ENCODE results near the gene RNF223. TPM values are rescaled to one million over a fixed set of nuclear protein-coding genes. Genes with fewer than 3 reads are reported as not detected.

Gene RNF223
- total and polyA plus RNA-seq, 7 experiments from 2014 or later = 0.32 TPM; not detected in 6

DNA sequence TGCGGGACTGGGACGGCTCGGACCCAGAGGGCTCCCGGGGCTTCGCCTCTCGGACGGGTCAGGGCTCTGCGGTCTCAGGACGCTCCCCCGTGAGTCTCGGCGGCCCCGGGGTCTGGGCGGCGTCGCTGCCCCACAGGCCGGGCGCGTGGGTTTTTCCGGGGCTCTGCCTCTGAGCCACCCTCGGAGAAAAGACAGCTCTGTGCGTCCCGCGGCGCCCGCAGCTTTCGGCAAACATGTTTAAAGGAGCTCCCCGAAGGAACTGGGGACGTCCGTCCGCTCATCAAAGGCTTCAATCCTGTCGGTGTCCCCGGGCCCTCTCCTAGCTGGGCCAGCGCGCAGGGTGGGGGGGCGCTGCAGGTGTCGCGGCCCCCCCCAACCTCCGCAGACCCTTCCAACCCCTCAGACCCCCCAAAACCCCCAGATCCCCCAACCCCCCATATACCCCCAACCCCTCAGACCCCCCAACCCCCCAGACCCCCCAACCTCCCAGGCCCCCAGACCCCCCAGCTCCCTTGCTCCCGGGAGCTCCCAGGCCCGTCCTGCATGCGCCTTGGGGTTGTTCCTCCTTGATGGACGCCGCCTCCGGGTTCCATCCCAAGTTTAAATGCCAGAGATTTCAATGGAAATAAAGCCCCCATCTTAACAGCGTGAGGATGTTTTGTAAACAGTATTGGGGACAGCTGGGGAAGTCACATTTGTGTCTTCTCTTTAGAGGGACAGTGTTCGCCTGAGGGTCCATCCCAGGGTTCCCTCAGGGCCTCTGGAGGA is 42.8 kb upstream of the RNF223 start:
- Histone ChIP-seq H3K4me3 (ENCODE audit: low read length) (peak overlapping the region; percentile 47), H3K9me3 (ENCODE audit: control insufficient read depth in 2 of 3, low read length in 3 of 3) (peaks cover 0 to 10% (median 0%) of the 10 kb centered on the region in 3 experiments), H3K4me1 (ENCODE audit: control insufficient read depth in 2 of 2, insufficient read depth in 2 of 2, low read length in 2 of 2) (peaks cover 2 to 4% of the 10 kb centered on the region in 2 donors), H3K27me3 (ENCODE audit: control insufficient read depth in 2 of 2, insufficient read depth in 2 of 2, low read length in 2 of 2) (no peaks in the 10 kb centered on the region), H3K27ac (ENCODE audit: low read depth, low read length) (peak overlapping the region; percentile 71), H3K36me3 (ENCODE audit: control insufficient read depth in 2 of 3, insufficient read depth in 3 of 3, low read length in 3 of 3) (peaks cover 0 to 12% (median 0%) of the 10 kb centered on the region in 3 experiments)
- peak overlapping the region in 1 of 9 donors; percentile 25 for H3K27ac Mint-ChIP-seq
- DNase-seq (peak in 5 of 9 donors; percentile 26 to 58 (median 32)), ATAC-seq (no peak)
- H3K4me1 Mint-ChIP-seq = peaks cover 0 to 20% (median 13%) of the 10 kb centered on the region in 7 donors
- peaks cover 11 to 22% (median 15%) of the 10 kb centered on the region in 5 donors for H3K36me3 Mint-ChIP-seq
- peaks cover 0 to 13% (median 5%) of the 10 kb centered on the region in 11 donors for H3K9me3 Mint-ChIP-seq
- peak overlapping the region in 9 of 10 donors; percentile 48 to 88 (median 57) for H3K4me3 Mint-ChIP-seq
- POLR2A ChIA-PET = interaction anchor here (0.9 to 1.1 kb wide), 3 partner anchors 28 to 663 kb away, joined by 3 read pairs; no protein-coding TSS in a partner anchor
- H3K27me3 Mint-ChIP-seq = peaks cover 0 to 13% (median 0%) of the 10 kb centered on the region in 5 donors
- intact Hi-C loops (cut with micrococcal nuclease) = loop anchor here (1.0 to 10.0 kb wide), 19 partner anchors 27 to 802 kb away; partner anchors contain the start of genes AURKAIP1 (in 2 of the 2), B3GALT6 (in 2 of the 2), ISG15 (in 2 of the 2) and PUSL1 (in 2 of the 2)
- CTCF ChIA-PET = interaction anchor here (1.0 kb wide), 1 partner anchor 256 kb away, joined by 3 read pairs; no protein-coding TSS in a partner anchor

DNA sequence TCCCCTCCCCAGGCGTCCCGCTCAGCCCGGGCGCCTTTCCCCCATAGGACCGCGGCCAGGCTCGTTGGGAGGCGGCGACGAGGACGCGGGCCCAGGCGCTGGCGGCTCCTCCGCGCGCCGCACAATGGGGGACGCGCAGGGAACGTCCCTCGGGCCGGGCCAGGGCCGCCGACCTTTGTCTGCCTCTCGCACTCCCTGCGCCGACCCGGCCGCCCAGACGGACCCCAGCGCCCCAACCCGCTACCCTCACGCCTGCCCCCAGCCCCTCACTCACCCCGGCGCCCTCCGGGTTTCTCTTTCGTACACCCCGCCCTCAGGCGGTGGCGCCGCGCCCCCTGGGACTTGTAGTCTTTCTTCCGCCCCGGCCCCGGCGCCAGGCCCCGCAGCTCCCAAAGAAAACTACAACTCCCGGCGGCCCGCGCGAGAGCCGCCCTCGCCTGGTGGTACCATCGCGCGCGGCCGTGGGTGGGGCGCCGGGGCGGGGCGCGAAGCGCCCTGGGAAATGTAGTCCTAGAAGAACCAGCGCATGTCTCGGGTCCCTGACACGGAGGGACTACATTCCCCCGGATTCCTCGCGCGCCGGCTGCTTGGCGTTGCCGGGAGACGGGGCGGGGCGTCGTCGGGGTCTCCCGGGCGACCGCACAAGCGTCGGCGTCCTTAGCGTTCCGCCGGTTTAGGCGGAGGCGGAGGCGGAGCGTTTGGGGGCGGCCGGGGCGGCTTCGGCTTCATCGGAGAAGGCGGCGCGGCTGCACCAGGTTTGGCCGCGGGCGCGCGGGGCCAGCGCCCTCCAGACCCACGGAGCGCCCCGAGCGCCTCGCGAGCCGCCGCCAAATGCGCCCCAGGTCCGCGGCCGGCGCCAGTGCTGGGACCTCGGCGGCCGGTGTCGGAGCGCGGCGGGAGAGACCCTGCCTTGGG is 41.9 kb upstream of the RNF223 start, which contains the start of gene C1orf159:
C1orf159 (minus strand) TSS at position 304 of the 915 bp plus-strand sequence. CDS start 24,546 bp downstream, outside the sequence.
- DNase-seq (peak; percentile 96 to 99 (median 98)), ATAC-seq (peak; percentile 97)
- Mint-ChIP-seq H3K4me3 (peak within 1 kb of the TSS; percentile 74 to 90 (median 86)), H3K4me1 (peaks cover 0 to 20% (median 13%) of the 10 kb centered on the region in 7 donors), H3K27me3 (peaks cover 0 to 13% (median 0%) of the 10 kb centered on the region in 5 donors), H3K9me3 (peaks cover 0 to 13% (median 5%) of the 10 kb centered on the region in 11 donors), H3K27ac (peak within 1 kb of the TSS in 7 of 9 donors; percentile 66 to 90 (median 77)), H3K36me3 (peaks cover 11 to 27% (median 17%) of the 10 kb centered on the region in 5 donors)
- H3K4me3 ChIP-seq (ENCODE audit: low read length) = peak within 1 kb of the TSS; percentile 59
- H3K27me3 ChIP-seq (ENCODE audit: control insufficient read depth in 2 of 2, insufficient read depth in 2 of 2, low read length in 2 of 2) = no peaks in the 10 kb centered on the region
- H3K9me3 ChIP-seq (ENCODE audit: control insufficient read depth in 2 of 3, low read length in 3 of 3) = peaks cover 0 to 10% (median 0%) of the 10 kb centered on the region in 3 experiments
- H3K4me1 ChIP-seq (ENCODE audit: control insufficient read depth in 2 of 2, insufficient read depth in 2 of 2, low read length in 2 of 2) = peaks cover 0 to 4% of the 10 kb centered on the region in 2 donors
- peaks cover 0 to 13% (median 0%) of the 10 kb centered on the region in 3 experiments for H3K36me3 ChIP-seq (ENCODE audit: control insufficient read depth in 2 of 3, insufficient read depth in 3 of 3, low read length in 3 of 3)
- ChIA-PET CTCF (interaction anchor here (1.0 kb wide), 1 partner anchor 257 kb away, joined by 3 read pairs; no protein-coding TSS in a partner anchor), POLR2A (interaction anchor here (1.0 kb wide), 2 partner anchors 29 to 259 kb away, joined by 3 read pairs; partner anchors contain the start of gene AURKAIP1)
- intact Hi-C loops (cut with micrococcal nuclease) = loop anchor here (1.0 to 10.0 kb wide), 19 partner anchors 28 to 803 kb away; partner anchors contain the start of genes AURKAIP1 (in 2 of the 2), B3GALT6 (in 2 of the 2), ISG15 (in 2 of the 2) and PUSL1 (in 2 of the 2)
- peak within 1 kb of the TSS; percentile 76 for H3K27ac ChIP-seq (ENCODE audit: low read depth, low read length)

DNA sequence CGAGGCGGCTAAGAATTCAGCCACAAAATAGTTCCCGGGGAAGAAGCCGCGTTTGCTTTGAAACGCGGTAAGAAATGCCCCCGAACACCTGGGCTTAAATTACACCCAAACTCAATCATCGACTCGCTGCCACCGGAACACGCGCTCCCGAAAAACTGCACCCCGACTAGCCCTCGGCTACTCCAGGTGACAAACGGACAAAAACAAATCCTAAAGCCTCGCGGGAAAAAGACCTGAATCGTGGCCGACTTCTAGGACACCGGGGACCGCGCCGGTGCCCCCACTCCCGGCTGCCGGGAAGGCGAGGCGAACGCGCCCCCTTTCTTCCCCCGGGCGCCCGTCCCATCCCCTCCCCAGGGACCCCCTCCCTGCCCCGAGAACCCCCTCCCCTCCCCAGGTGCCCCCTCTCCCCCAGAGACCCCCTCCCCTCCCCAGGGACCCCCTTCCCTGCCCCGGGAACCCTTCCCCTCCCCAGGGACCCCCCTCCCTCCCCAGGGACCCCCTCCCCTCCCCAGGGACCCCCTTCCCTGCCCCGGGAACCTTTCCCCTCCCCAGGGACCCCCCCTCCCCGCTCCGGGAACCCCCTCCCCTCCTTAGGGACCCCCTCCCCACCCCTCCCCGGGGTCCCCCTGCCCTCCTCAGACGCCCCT is 41.2 kb upstream of the RNF223 start:
- Histone ChIP-seq H3K27me3 (ENCODE audit: control insufficient read depth in 2 of 2, insufficient read depth in 2 of 2, low read length in 2 of 2) (no peaks in the 10 kb centered on the region), H3K9me3 (ENCODE audit: control insufficient read depth in 2 of 3, low read length in 3 of 3) (peaks cover 0 to 10% (median 0%) of the 10 kb centered on the region in 3 experiments), H3K4me1 (ENCODE audit: control insufficient read depth in 2 of 2, insufficient read depth in 2 of 2, low read length in 2 of 2) (peaks cover 0 to 4% of the 10 kb centered on the region in 2 donors), H3K27ac (ENCODE audit: low read depth, low read length) (peak overlapping the region; percentile 76), H3K4me3 (ENCODE audit: low read length) (no peak overlapping the region), H3K36me3 (ENCODE audit: control insufficient read depth in 2 of 3, insufficient read depth in 3 of 3, low read length in 3 of 3) (peaks cover 0 to 13% (median 0%) of the 10 kb centered on the region in 3 experiments)
- intact Hi-C loops (cut with micrococcal nuclease) = loop anchor here in 1 of 2 donors (10.0 kb wide), 1 partner anchor 500 kb away; the partner anchor contains the start of gene MIB2
- H3K36me3 Mint-ChIP-seq = peaks cover 11 to 27% (median 17%) of the 10 kb centered on the region in 5 donors
- peak overlapping the region; percentile 73 to 88 (median 81) for H3K4me3 Mint-ChIP-seq
- ATAC-seq = no peak
- H3K4me1 Mint-ChIP-seq = peaks cover 0 to 20% (median 13%) of the 10 kb centered on the region in 7 donors
- DNase-seq = peak in 1 of 9 donors; percentile 22
- ChIA-PET CTCF (no interaction called here), POLR2A (interaction anchor here (1.0 kb wide), 1 partner anchor 260 kb away, joined by 3 read pairs; the partner anchor contains the start of gene AURKAIP1)
- peak overlapping the region in 7 of 9 donors; percentile 43 to 81 (median 68) for H3K27ac Mint-ChIP-seq
- peaks cover 0 to 13% (median 5%) of the 10 kb centered on the region in 11 donors for H3K9me3 Mint-ChIP-seq
- H3K27me3 Mint-ChIP-seq = peaks cover 0 to 13% (median 0%) of the 10 kb centered on the region in 5 donors

DNA sequence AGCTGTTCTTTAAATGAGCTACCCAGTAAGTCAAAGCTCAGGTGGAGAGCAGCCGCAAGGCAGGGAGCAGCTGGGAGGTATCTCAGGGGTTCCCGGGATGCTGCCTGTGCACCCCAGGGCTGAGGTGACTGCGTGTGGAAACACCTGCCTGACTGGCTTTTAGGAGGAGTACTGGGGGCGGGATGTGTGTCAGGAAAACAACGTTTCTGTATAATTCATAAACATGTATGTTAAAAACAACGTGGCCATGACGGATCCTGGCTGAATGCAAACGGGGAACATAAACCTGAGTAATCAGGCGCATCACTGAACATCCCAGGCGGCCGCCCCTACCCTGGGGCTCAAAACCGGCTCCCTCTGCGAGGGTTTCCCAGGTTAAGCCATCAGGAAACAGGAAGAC is 40.3 kb upstream of the RNF223 start:
- H3K36me3 ChIP-seq (ENCODE audit: control insufficient read depth in 2 of 3, insufficient read depth in 3 of 3, low read length in 3 of 3) = peaks cover 0 to 13% (median 0%) of the 10 kb centered on the region in 3 experiments
- CTCF ChIA-PET = no interaction called here
- H3K27me3 Mint-ChIP-seq = peaks cover 0 to 11% (median 0%) of the 10 kb centered on the region in 5 donors
- no peaks in the 10 kb centered on the region for H3K27me3 ChIP-seq (ENCODE audit: control insufficient read depth in 2 of 2, insufficient read depth in 2 of 2, low read length in 2 of 2)
- POLR2A ChIA-PET = no interaction called here
- peaks cover 0 to 4% of the 10 kb centered on the region in 2 donors for H3K4me1 ChIP-seq (ENCODE audit: control insufficient read depth in 2 of 2, insufficient read depth in 2 of 2, low read length in 2 of 2)
- no peak overlapping the region for H3K27ac ChIP-seq (ENCODE audit: low read depth, low read length)
- H3K27ac Mint-ChIP-seq = peak overlapping the region in 3 of 9 donors; percentile 38 to 76 (median 66)
- DNase-seq = no peak
- H3K9me3 Mint-ChIP-seq = peaks cover 0 to 13% (median 5%) of the 10 kb centered on the region in 11 donors
- H3K36me3 Mint-ChIP-seq = peaks cover 11 to 31% (median 17%) of the 10 kb centered on the region in 5 donors
- peaks cover 0 to 10% (median 0%) of the 10 kb centered on the region in 3 experiments for H3K9me3 ChIP-seq (ENCODE audit: control insufficient read depth in 2 of 3, low read length in 3 of 3)
- no peak overlapping the region for H3K4me3 ChIP-seq (ENCODE audit: low read length)
- ATAC-seq = no peak
- H3K4me1 Mint-ChIP-seq = peaks cover 0 to 20% (median 13%) of the 10 kb centered on the region in 7 donors
- intact Hi-C loops (cut with micrococcal nuclease) = loop anchor here in 1 of 2 donors (10.0 kb wide), 1 partner anchor 500 kb away; the partner anchor contains the start of gene MIB2
- H3K4me3 Mint-ChIP-seq = peak overlapping the region; percentile 73 to 86 (median 79)

DNA sequence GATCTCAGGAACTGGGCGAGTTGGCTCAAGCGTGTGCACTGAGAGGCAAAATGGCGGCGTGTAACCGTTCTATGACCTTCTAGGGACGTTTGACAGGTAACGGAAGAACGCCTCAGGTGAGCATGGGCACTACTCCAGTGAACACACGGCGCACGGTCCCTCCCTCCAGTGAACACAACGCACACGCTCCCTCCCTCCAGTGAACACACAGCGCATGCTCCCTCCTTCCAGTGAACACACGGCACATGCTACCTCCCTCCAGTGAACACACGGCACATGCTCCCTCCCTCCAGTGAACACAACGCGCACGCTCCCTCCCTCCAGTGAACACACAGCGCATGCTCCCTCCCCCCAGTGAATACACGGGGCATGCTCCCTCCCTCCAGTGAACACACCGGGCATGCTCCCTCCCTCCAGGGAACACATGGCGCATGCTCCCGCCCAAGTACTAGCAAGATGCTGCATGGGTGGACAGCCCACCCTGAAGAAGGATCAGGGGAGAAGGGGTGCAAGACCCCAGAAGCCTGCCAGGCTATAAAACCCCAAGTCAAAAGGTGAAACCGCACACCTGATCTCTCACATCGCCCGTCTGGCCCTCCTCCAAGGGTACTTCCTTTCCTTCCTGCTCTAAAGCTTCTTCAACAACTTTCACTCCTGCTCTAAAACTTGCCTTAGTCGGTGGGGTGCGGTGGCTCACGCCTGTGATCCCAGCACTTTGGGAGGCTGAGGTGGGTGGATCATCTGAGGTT is 38.3 kb upstream of the RNF223 start:
- DNase-seq = no peak
- peaks cover 11 to 36% (median 19%) of the 10 kb centered on the region in 5 donors for H3K36me3 Mint-ChIP-seq
- H3K9me3 Mint-ChIP-seq = peaks cover 0 to 17% (median 5%) of the 10 kb centered on the region in 11 donors
- no peak overlapping the region for H3K27ac ChIP-seq (ENCODE audit: low read depth, low read length)
- peaks cover 0 to 13% (median 0%) of the 10 kb centered on the region in 3 experiments for H3K36me3 ChIP-seq (ENCODE audit: control insufficient read depth in 2 of 3, insufficient read depth in 3 of 3, low read length in 3 of 3)
- peaks cover 0 to 4% of the 10 kb centered on the region in 2 donors for H3K4me1 ChIP-seq (ENCODE audit: control insufficient read depth in 2 of 2, insufficient read depth in 2 of 2, low read length in 2 of 2)
- H3K27me3 ChIP-seq (ENCODE audit: control insufficient read depth in 2 of 2, insufficient read depth in 2 of 2, low read length in 2 of 2) = no peaks in the 10 kb centered on the region
- H3K27ac Mint-ChIP-seq = no peak overlapping the region
- intact Hi-C loops (cut with micrococcal nuclease) = loop anchor here in 1 of 2 donors (10.0 kb wide), 1 partner anchor 502 kb away; the partner anchor contains the start of gene MIB2
- POLR2A ChIA-PET = no interaction called here
- no peak for ATAC-seq
- no peaks in the 10 kb centered on the region for H3K27me3 Mint-ChIP-seq
- peaks cover 0 to 10% (median 0%) of the 10 kb centered on the region in 3 experiments for H3K9me3 ChIP-seq (ENCODE audit: control insufficient read depth in 2 of 3, low read length in 3 of 3)
- H3K4me3 ChIP-seq (ENCODE audit: low read length) = no peak overlapping the region
- CTCF ChIA-PET = interaction anchor here (0.7 kb wide), 1 partner anchor 145 kb away, joined by 3 read pairs; no protein-coding TSS in a partner anchor
- peaks cover 0 to 22% (median 16%) of the 10 kb centered on the region in 7 donors for H3K4me1 Mint-ChIP-seq
- H3K4me3 Mint-ChIP-seq = peak overlapping the region in 2 of 10 donors; percentile 41 to 77
